GM18873 (cell line): ENCODE results near the gene FMN1.

Experiments
- ATAC-seq: cut with Tn5 transposase; IDR thresholded peaks from one replicate; pipeline ENCODE4 v1.9.1; 2021; ENCODE audit warnings: mild to moderate bottlenecking, moderate library complexity, moderate number of reproducible peaks; ENCODE audit not compliant: unreplicated experiment, low FRiP score

Gene FMN1

DNA sequence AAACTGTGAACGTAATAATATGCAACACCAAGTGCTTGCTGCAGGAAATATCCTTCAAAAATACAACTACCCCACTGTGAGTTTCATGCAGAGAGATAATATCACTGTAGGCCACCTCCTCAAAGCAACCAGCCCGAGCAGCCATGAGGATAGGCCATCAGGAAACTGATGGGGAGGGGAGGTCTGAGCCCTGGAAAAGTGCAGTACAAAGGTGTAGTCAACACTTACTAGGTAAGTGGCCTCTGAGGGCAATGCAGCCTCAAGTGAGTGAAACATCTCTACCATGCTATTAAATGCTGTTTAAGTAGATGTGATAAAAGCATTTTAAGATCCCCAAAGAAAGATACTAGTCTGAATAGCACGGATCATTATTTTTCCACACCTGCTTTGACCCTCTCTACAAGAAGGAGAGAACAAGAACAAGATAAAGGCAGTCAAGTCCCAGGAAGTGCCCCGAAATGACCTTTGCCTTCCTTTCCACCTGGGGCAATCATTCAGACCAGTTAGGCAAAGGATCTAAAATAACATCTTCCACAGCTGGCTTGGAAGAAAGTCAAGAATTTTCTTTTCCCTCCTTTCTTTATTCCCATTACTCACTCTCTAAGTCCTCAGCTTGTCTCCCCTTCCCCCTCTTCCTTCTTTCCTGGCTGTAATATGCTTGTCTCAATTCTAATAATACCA is 62.8 kb downstream of the FMN1 start:
- ATAC-seq, result no peak

DNA sequence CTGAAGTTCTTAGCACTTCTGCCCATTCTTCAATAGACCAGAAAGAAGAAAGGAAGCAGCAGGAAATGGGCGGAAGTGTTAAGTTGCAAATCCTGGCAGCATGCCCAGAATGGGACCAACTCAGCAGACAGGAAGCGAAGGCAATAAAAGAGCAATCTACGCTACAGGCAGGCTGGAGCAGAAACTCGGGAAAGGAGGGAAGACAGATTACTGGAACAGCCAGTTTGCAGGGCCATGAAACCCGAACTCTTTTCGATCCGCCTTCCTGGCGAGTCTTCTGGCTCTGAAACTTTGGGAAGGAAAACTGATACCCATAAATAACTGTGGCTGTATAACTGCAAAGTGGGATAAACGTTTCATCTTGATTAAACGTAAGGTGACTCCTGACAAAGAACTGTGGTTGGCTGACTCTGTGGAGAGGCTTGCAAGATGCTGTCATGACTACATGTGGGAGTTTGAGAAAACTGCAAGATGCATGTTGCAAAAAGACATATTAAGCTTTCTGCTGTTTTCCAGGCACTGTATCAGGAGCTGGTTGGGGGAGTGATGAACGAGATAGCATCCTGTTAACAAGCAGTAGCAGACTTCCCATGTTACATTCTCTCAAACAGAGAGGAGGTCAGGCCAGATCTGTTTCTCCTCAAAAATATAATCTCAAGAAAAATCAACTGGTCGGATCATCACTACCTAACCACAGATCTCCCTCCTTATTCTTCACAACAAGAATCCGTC is 67.8 kb downstream of the FMN1 start:
- no peak for ATAC-seq

DNA sequence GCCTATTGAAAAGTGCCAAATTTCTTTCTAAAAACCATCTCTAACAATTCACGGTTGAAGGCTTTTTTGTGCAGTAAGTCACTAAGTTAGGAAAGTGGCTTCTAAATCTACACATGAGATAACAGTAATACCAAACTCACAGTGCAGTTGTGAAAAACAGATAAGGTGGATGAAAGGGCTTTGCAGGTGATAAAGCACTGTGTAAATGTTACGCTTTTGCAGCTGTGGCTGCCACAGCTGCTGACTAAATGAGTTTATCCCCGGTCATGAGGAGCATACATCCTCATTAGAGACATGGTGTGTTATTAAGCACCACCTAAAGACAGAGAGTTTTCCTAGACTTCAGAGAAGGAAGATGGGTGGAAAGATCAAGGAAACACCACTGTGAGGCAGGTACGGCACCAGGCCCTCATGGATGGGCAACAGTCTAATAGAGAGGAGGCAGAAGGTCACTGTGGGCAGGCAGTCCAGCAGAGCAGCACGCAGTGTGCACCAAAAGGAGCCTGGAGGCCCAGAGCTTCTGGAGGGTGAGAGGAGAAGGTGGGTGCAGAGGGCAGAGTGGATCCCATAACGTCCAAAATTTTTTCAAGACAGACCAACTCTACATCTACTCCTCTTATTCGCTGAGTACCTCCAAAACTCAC is 68.5 kb downstream of the FMN1 start:
- no peak for ATAC-seq

DNA sequence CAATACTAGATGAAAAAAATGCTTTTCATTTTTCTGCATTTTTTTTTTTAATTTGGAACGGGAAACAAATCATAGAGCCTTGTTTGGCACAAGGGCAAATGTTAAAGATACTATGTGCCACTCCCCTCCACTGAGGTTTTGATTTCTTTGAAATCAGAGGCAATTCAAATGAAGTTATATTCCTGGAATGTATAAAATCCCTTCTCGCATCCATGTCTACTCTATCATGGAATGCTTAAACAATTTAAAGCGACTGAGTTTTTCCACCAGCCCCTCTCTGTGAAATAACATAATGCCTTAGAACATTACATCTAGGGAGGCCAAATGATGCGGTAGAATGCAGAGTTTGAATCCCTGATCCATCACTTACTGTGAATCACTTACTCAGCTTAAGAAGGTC is 69.7 kb downstream of the FMN1 start:
- ATAC-seq, result no peak

DNA sequence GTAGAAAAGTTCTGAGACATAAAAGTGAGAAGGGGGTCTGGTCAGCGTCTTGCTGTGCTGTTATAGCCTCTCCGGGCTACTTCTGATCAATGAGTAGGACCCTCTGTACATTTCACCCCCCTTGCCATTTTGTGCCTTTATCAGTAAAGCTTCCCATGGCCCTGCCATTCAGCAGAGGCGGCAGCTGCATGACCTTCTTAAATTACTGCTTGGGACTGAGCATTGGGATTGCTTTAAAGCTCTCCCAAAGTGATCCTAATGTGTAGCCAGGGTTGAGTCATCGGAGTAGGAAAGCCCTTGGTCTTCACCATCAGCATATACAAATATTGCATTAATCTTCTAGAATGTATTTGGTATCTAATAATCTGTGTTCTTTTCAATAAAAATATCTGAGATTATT is 70.2 kb downstream of the FMN1 start:
- ATAC-seq, result no peak

DNA sequence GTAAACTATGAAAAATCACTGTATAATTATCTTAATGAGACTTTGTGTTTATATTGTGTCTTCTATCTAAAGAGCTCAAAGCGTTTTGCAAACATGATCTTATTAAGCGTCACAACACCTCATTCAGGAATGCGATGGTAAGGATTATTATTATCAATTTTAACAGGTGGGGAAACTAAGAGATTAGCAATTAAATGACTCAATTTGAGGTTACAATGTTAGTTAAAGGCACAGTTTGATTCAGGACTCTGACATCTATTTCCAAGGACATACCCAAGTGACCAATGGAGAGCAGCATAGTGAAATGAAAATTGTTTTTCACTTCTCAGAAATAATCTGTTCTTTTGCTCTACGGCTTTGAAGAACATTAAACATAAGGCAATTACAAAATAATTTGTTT is 74.6 kb downstream of the FMN1 start:
- ATAC-seq, result no peak

DNA sequence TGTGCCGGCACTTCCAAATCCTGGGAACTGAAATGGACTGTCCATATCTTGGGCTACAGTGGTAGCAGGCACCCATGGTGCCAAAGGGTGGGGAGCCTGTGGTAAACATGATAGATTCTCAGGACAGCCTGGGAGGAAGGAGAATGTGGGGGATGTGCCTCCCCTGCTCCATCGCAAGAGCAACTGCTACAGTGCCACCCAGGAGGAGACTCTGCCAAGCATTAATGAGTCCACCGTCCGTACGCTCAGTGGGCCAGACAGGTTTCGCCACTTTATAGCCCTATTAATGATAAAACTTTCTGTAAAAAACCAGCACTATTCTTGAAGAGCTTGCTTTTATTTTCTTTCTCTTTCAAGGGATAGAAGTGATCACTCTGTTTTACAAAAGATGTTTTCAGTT is 75.2 kb downstream of the FMN1 start:
- no peak for ATAC-seq

DNA sequence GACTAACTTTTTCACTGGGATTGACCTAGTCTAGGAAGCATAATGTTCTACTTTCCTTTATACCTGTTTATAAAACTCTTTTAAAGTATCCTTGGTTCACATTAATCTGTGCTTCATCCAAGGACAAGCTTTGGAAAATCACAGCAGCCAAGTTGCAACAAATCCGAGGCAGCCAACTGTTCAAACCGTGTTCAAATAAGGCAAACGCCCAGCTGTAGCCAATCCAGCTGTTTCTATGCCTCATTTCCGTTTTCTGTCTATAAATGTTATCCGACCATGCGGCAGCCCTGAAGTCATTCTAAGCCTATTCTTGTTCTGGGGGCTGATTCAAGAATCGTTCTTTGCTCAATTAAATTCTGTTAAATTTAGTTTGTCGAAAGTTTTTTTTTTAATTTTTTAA is 78.3 kb downstream of the FMN1 start:
- no peak for ATAC-seq

DNA sequence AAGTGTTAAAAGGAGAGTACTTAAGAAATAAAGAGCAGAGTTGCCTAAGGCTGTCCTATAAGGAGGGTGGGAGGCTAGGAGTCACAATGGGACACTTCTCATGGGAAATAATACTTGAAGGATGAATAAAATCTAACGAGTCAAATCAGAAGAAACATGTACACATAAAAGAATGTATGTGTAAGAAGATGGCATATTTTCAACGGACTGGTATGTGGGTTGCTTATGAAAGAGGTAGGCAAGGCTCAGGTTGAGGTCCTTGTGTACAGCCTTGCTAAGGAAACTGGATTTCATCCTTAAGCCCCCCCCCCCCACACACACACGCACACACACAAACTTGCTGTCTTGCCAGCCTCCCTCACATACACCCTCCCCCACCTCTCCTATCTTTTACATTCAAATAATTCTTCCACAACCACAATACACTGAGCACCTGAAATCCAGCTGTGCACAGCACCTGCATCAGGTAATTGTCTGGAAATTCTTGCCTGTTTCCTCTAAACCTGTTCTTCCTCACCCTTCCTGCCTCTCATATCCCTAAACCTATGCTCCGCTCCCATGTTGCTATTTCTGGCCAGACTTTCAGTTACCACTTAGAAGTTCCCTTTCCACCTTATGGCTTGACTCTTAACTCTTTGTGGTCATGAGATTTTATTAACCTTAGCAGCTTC is 79.2 kb downstream of the FMN1 start:
- no peak for ATAC-seq

DNA sequence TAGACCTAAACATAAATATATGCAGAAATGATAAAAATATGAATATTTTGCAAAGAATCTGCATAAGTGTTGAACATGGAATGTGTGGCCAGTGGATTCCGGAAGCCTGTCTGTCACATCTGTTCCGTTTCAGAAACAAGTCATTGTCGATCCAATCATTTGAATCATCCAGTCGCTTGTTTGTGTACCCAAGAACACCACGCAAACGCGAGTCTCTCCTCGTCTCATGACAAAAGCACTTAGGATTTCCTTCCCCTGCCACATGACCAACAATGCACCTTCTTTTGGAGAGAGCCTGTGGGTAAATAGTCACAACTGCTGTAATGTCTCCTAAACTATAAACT is 80.2 kb downstream of the FMN1 start:
- no peak for ATAC-seq

DNA sequence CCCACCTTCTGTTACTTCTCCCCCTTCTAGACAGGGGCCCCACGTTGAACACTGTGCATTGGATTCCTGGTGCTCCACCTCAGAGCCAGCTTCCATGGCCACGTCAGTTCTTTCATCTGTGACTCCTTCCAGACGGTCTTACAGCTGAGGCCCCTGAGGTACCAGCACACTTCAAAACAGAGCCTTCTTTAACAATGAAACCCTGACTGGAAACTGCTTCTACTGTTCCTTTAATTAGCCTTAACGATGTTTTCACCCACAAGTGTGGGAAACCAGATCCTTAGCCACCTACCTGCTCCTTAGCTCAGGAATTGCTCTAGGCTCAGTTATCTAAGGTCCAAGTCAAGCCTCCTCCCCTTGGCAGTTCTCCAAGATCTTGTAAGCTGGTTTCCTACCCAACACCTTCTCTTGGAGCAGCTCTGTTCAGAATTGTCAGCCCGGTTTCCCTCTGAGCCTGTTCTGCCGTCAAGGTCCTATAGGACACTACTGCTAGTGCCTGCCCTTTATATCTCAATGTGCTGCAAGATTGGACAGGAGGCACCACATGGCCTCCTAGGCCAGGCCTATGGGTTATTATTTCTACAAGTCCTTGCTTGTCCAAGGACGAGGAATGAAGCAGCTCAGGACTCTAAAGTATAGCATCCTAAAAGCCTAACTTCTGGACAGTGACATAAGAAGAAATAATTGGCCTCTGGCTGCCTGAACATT is 80.7 kb downstream of the FMN1 start:
- ATAC-seq, result no peak

DNA sequence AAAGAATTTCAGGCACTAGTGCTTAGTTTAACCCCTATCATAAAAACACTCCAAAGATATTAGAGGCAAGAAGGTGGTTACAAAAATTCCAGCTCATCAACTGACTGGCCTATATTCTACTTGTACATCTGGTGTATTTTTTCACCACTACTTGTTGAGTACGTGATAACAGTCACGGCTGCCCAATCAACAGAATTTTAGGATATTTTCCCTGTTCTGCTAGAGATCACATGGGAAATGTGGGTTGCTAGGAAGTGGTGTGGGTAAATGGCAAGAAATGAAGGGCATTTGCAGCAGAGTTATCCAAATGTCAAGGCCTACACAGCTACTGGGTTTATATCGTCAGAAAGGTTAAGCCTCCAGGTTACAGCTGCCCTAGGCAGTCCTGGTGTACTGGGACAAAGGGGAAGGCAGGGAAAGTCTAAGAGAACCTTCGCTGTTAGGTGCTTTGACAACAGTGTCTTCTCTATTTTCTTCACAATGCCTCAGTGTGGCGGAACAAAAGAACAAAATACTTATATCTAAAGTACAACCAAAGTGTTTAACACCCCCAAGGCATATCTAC is 81.9 kb downstream of the FMN1 start:
- ATAC-seq, result no peak

DNA sequence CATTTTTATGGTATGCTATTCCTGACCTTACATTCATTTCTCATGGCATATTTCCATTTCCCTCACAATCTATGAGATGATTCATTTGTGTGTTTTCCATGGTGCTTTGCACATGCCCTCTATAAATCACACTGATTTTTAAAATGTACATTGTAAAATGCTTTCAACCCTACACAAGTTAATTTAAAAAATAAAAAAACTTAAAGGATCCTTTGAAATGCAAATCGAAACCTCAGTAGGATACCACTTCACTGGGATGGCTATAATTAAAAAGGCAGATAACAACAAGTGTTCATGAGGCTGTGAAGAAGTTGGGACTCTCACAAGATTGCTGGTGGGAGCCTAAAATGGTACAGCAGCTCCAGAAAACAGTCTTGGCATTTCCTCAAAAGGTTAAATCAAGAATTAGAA is 83.5 kb downstream of the FMN1 start:
- ATAC-seq, result no peak

DNA sequence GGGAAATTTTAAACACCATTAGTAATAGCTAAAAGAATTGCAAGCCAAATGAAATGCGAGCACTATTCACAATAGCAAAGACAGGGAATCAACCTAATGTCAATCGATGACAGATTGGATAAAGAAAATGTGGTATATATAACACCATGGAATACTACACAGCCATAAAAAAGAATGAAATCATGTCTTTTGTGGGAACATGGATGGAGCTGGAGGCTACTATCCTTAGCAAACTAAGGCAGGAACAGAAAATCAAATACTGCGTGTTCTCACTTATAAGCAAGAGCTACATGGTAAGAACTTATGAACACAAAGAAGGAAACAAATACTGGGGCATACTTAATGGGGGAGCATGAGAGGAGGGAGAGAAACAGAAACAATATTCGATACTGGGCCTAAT is 85.2 kb downstream of the FMN1 start:
- ATAC-seq, result no peak

DNA sequence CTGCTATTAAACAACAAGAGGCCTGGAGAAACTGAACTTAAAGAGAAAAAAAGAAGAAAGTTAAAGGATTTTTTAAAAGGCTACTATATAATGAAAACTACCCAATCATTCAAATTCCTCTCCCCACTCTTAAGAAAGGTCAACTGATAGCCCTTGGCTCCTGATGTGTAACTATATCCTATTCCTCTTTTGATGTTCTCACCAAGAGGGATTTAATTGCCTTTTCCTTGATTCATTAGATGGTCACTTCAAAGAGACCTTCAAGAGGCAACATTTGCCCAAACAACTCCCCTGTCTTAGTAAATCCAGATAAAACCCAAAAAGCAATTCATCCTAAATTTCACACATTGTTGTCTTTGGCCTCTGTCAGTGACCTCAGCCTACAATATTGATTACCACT is 86.0 kb downstream of the FMN1 start:
- no peak for ATAC-seq

DNA sequence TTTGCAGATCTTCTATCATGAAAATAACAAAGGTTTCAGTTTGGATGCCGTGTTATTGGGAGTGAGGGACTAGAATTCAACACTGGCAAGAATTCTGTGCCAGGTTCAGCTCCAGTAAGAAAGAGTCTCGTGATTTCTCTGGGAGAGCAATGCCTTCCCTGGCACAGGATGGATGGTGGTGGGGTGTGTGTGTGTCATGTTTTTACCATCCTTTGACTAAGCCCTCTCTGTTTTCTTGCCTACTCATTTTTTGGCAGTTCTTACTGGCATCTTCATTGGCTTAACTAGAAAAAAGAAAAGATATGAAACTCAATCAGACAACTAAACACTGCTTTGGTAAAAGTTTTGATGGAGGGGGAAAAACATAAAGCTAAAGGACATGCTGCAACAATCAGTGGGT is 86.6 kb downstream of the FMN1 start:
- ATAC-seq, result no peak

DNA sequence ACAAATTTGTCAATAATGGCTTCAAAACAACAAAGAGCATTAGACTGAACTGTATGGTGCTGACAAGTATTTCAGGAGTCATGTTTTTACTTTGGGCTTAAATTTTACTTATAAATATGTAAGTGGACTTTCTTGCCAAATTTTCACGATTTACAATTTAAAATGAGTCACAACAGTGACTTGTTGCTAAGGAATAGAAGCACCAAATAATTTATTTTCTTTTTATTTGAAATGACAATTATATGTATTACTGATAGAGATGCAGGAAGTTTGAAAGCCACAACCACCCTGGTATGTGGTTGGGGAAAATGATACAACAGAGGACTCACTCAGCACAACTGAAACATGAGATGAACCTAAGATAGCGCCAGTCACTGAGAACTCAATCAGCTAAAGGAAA is 90.3 kb downstream of the FMN1 start:
- no peak for ATAC-seq

DNA sequence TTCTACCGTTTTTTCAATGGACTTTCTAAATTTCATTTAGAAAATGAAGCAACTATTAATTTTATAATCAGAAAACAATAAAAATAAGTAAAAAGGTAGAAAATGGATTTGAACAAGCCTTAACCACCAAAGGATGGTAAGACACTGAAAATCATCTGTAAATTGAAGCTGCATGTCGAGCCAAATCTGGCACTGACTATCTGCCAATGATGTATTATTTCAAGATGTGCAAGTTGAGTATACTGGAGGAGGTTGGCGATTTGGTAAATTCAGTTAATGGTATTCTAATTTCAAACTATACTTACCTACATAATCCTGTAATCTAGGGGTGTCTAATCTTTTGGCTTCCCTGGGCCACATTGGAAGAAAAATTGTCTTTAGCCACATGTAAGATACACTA is 93.5 kb downstream of the FMN1 start:
- ATAC-seq, result no peak

DNA sequence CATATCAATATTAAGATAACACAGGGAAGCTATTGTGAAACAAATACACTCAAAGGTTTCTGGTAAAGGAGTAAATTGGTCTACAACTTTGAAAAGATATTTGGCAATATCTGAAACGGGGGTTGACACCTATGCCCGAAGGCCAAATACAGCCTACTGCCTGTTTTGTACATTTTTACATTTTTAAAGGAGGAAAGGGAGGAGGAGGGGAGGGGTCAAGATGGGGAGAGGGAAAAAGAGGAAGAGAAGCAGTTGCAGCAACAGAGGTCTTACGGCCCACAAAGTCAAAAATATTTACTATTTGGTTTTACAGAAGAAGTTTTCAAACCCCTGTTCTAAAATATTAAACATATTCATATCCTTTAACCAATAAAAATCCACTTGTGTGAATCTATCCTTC is 94.2 kb downstream of the FMN1 start:
- no peak for ATAC-seq

DNA sequence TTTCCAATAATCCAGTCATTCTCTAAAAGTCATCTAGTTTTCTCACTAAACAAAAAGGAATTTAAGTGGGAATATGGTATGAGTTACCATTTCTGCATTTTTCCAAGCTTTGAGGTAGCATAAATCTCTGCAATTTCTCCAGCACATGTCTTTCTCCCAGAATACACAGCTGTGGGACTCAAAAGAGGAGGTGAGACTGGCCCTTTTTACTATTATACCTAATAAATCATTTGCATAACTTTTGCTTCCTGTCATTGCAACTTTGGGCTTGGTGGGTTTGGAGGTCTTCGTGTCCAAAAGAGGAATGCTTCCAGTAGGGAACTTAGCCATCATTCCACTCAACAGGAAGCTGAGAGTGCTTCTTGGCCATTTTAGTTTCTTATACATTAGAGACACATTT is 94.8 kb downstream of the FMN1 start:
- no peak for ATAC-seq

DNA sequence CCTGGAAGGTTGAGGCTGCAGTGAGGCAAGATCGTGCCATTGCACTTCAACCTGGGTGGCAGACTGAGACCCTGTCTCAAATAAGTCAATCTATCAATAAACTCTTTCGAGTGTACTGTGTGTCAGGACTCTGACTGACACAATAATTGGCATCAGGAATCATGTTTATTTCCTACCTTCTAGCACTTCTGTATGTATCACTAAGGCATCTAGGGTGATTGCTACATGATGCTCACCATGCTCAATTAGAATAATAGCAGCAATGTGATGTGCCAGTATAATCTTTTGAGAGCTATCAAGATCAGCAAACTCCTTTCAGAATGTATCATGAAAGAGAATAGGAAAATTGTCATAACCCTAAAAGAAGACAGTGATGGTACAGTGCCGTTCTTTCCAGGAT is 95.3 kb downstream of the FMN1 start:
- ATAC-seq, result no peak
